Heart left ventricle (tissue), 16 donors: ENCODE measurements around the gene SRGAP2. TPM values are rescaled to one million over a fixed set of nuclear protein-coding genes. Genes with fewer than 3 reads are reported as not detected.
A peak's percentile ranks its signal among the peaks of the same experiment; 100 is the strongest.
"Not testable (repeated sequence)": the region's sequence is repeated elsewhere in the genome, so short reads cannot be mapped to it uniquely, and the experiment has no call there.

Experiments
- ATAC-seq, 4 donors: fragments of 200-7000 bp; cut with Tn5 transposase; one replicate each; pipeline ENCODE4 v1.9.1; 2020 to 2022; ENCODE audit warnings: moderate library complexity in 4 of 4, mild to moderate bottlenecking in 3 of 4, moderate number of reproducible peaks in 1 of 4
- DNase-seq, 5 donors: peaks; one replicate each; pipeline ENCODE4 v3.0.0-alpha.2; 2020
- H3K27ac ChIP-seq, 12 donors: fragments of 200-600 bp; sonication (generic) in 4 of 12; one replicate each; pipeline versions ENCODE4 v1.5.0 to v1.8.0; 2016 to 2022; ENCODE audit warnings: mild to moderate bottlenecking in 2 of 12
- H3K27me3 ChIP-seq, 9 donors: fragments of 200-600 bp; sonication (generic) in 2 of 9; one replicate each; pipeline versions ENCODE4 v1.5.1 to v1.8.0; 2016 to 2022; ENCODE audit warnings: mild to moderate bottlenecking in 3 of 9
- H3K36me3 ChIP-seq, 9 donors: fragments of 200-600 bp; sonication (generic) in 2 of 9; one replicate each; pipeline versions ENCODE4 v1.5.0 to v1.8.0; 2018 to 2022; ENCODE audit warnings: mild to moderate bottlenecking in 2 of 9
- H3K4me1 ChIP-seq, 12 donors: fragments of 200-600 bp; sonication (generic) in 4 of 12; one replicate each; pipeline versions ENCODE4 v1.5.0 to v1.8.0; 2016 to 2022; ENCODE audit warnings: mild to moderate bottlenecking in 3 of 12
- H3K4me3 ChIP-seq, 12 donors: fragments of 200-600 bp; sonication (generic) in 4 of 12; one replicate each; pipeline versions ENCODE4 v1.5.0 to v1.8.0; 2017 to 2022; ENCODE audit warnings: mild to moderate bottlenecking in 9 of 12, moderate library complexity in 4 of 12
- H3K9me3 ChIP-seq, 12 donors: fragments of 200-600 bp; sonication (generic) in 4 of 12; one replicate each; pipeline versions ENCODE4 v1.5.0 to v1.8.0; 2016 to 2022; ENCODE audit warnings: mild to moderate bottlenecking in 1 of 12
- WGBS, 4 donors: extraction: QIAGEN DNeasy Blood & Tissue Kit in 2 of 4; methylation state at CpG; one replicate each; pipeline versions ENCODE4 v1.1.5 to v1.1.7; 2013 to 2018; 5-methylcytosine and 5-hydroxymethylcytosine counted together
- intact Hi-C, 10 donors: fragments of 100-400 bp; cut with DNase I; formaldehyde crosslinking; loops; one replicate each; pipeline versions ENCODE4 v1.11.1 to v1.14.2; 2022
- long read RNA-seq, 3 donors: library from polyadenylated mRNA; unstranded; transcript quantifications; one replicate each; pipeline ENCODE4 v2.0.0, GENCODE V29; 2020 to 2021
- polyA plus RNA-seq, 2 donors: library from polyadenylated mRNA; stranded (reverse); fragments of 200-250 nt; gene quantifications; one replicate each; pipeline ENCODE4 v1.2.3, GENCODE V29; 2013
- total RNA-seq, 9 donors: library from RNA; depleted of rRNA in 2 of 9; stranded (reverse); fragments of >200 nt in 2 of 9; fragmentation: NEBNext Ultra II Directional in 3 of 9; extraction: Animal tissue kit (Norgen Biotek cat#: 25700) in 3 of 9; gene quantifications; one replicate each; pipeline versions ENCODE4 v1.1.0 to v1.2.4, GENCODE V29; 2016 to 2023
- TF ChIP-seq, protein P1 (sequence below), 12 donors: fragments of 200-600 bp; sonication (generic) in 4 of 12; IDR thresholded peaks; one replicate each; pipeline versions ENCODE4 v1.5.0 to v1.8.0; 2018 to 2022; ENCODE audit warnings: antibody characterized with exemption in 12 of 12, mild to moderate bottlenecking in 5 of 12
- donor health status: ischemic (EF 13 %, LVEDD 7.1; RV severe dilation, severe dysfunction).
- donor health status: healthy with polysubstance abuse.
- donor health status: DM: no; HTN: yes; CAD: no.
- donor health status: DM: no; HTN: no; CAD: no.
- donor health status: ischemic (EF 25% LVEDD 6.9; RV normal size, moderate dysfunction).
- donor health status: ischemic (EF 25% LVEDD 5.7; RV mildly dilated, moderate dysfunction).
- donor health status: healthy.
- donor health status: DM: yes; HTN: yes; CAD: no.
- donor health status: ischemic (EF 35%, LVEDD 5.7; RV mildly dilated, moderate dysfunction).
- donor health status: nonischemic (EF 11% LVEDD 7.7; RV severe dilation, severe dysfunction).
- donor health status: DM: yes; HTN: yes; CAD: no.
- donor health status: PGD.
- donor health status: ischemic (EF 29% LVEDD 5.4; RV normal size, mild dysfunction).
- donor health status: nonischemic (EF 23%, LVEDD 6.1; RV moderate dilation, normal function).

The SRGAP2 gene
- 10 to 100 TPM; 11.2 to 56.3 (median 17.7) TPM for total RNA-seq
- 10 to 100 TPM in 1 of 2 donors, 1 to 10 TPM in 1; 8.8 to 11.0 TPM for polyA plus RNA-seq
- long read RNA-seq, donor 1, partial matches to known transcripts: 0 of 3 reads
- long read RNA-seq, donor 1, other reads (novel, unspliced or antisense): 3 of 3 reads
- long read RNA-seq, donor 2, partial matches to known transcripts: 2 of 6 reads
- long read RNA-seq, donor 2, other reads (novel, unspliced or antisense): 3 of 6 reads
- long read RNA-seq, donor 3, partial matches to known transcripts: 0 of 1 reads
- long read RNA-seq, donor 3, other reads (novel, unspliced or antisense): 1 of 1 reads

DNA sequence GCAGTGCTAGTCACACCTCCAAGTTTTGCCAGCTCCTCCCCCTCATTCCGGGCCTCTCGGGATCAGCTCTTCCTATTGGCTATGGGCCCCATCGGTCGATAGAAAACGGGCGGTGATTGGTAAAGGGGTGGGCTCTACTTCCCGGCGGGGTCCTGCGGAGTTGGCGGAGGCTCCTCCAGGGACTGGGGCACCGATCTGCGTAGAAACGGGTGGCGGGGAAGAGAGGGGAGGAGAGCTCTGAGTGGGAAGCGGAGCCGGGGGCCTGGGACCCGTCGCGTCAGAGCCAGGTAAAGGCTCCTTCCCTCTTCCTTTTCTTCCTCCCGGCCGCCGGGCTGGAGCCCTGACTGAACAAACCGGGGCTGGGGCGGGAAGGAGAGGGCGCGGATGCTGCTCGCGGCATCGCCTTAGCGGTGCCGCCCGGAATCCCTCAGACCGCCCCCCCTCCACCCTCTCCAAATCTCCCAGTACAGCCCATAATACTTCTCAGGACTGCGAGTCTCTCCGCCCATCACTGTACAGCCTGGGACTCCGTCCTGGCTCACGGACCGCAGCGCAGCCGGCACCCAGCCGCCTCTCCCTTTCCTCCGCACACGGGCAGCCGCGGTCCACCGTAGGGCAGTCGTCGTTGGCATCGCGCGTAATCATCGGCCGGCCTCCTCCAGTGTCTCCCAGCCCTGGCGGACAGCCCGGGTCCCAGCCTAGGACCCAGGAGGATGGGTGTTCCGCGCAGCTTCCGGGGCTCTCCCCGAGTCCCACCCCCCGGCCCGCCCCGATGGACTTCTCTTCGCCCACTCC lies at the start of gene SRGAP2:
Gene SRGAP2 (plus strand): TSS at position 178 of the 795 bp plus-strand sequence. CDS start 2,430 bp downstream, outside the sequence.
- H3K36me3 ChIP-seq, H3K9me3 ChIP-seq, intact Hi-C loops, H3K27me3 ChIP-seq, H3K4me1 ChIP-seq: not testable (repeated sequence)
- DNase-seq: peak; percentile 52 to 81 (median 67)
- H3K4me3 ChIP-seq: peak within 1 kb of the TSS; percentile 34 to 76 (median 64)
- WGBS, 4 donors: 0 to 1% (median 0%) methylated on average over 10 to 27 of the region's 63 CpGs; no CpG with 5 or more reads in 1 of the 4 donors
- peak within 1 kb of the TSS; percentile 47 to 91 (median 84) for H3K27ac ChIP-seq
- ATAC-seq: peak; percentile 13 to 49 (median 42)

DNA sequence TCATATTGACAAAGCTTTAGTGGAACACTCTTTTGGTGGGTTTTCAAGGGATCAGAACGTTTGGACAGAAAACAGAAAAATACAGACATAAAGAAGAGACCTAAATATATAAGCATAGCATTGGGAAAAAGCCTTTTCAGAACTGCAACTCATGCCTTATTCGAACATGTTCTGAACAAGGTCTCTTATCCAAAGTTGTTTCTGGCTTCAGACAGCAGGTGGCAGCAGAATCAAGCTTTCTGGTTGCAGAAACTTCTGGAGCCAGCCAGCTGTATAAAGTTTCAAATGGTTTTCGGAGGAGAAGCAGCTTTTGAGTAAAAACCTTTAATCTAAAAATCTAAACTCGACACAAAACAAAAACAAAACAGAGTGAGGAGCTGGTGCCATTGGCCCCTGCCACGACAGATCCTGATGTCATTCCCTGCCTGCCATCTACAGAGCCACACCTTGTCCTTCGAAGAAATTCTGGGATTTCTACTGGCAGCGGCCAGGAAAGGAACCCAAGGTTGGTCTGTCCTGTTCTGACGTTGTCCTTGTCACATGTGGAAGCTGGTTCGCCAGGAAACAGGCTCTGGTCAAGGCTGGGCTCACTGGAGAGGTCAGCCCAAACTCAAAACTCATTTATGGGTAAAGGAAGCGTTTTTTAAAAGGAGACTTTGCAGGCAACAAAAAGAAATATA lies 35.9 kb upstream of the SRGAP2 start:
- DNase-seq: not testable (repeated sequence)

DNA sequence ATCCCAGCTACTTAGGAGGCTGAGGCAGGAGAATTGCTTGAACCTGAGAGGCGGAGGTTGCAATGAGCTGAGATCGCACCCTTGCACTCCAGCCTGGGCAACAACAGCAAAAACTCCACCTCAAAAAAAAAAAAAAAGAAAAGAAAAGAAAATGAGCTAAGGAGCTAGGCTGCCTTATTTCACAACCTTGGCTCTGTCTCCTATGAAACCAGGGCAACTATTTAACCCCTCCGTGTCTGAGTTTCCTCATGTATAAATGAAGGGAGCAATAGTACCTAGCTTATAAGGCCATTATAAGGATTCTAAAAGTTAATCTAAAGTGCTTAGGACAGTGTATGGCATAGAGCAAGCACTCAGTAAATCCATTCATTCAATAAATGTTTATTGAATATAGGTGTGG lies 33.5 kb upstream of the SRGAP2 start:
- H3K9me3 ChIP-seq, DNase-seq, intact Hi-C loops, H3K4me3 ChIP-seq, H3K27me3 ChIP-seq, H3K27ac ChIP-seq, H3K4me1 ChIP-seq, H3K36me3 ChIP-seq: not testable (repeated sequence)
- 49 to 88% (median 72%) methylated on average over 2 to 3 of the region's 3 CpGs for WGBS, 4 donors
- peak in 1 of 4 donors; percentile 28 for ATAC-seq

More for the DNA sequence above, 35.9 kb upstream of the SRGAP2 start:
- H3K4me1 ChIP-seq, H3K27ac ChIP-seq, H3K4me3 ChIP-seq, intact Hi-C loops, H3K27me3 ChIP-seq, H3K36me3 ChIP-seq, H3K9me3 ChIP-seq: not testable (repeated sequence)
- TF ChIP-seq, protein P1, sequence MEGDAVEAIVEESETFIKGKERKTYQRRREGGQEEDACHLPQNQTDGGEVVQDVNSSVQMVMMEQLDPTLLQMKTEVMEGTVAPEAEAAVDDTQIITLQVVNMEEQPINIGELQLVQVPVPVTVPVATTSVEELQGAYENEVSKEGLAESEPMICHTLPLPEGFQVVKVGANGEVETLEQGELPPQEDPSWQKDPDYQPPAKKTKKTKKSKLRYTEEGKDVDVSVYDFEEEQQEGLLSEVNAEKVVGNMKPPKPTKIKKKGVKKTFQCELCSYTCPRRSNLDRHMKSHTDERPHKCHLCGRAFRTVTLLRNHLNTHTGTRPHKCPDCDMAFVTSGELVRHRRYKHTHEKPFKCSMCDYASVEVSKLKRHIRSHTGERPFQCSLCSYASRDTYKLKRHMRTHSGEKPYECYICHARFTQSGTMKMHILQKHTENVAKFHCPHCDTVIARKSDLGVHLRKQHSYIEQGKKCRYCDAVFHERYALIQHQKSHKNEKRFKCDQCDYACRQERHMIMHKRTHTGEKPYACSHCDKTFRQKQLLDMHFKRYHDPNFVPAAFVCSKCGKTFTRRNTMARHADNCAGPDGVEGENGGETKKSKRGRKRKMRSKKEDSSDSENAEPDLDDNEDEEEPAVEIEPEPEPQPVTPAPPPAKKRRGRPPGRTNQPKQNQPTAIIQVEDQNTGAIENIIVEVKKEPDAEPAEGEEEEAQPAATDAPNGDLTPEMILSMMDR (IDR thresholded peaks at IDR 0.05): peak in 8 of 12 donors; percentile 7 to 44 (median 27)
- ATAC-seq: peak in 3 of 4 donors; percentile 75 to 85 (median 83)
- WGBS, 4 donors: 13 to 27% (median 18%) methylated on average over 3 to 5 of the region's 10 CpGs

DNA sequence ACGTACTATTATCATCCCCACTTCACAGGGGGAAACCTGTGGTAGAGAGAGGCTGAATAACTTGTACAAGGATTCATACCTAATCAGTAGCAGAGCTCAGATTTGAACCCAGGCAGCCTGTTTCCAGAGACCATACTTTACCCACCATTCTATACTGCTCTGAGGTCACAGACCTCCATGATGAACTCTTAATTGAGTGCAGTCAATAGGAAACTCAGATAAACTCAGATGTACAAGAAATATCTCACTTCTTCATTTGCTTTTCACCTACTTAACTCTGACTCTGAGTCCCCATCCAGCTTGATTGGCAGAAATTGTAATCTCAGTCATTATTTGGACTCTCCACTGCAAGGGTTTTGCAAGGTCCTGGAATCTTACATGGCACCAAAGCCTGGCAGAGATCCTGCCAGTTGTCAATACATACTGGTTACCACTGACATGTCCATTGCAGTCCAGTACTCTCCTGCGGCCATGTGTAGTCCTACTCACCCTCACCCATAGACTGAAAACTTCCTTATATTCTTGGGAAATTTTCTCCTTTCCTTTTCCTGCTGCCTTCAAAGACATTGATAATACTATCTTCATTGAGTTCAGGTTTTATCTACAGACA lies 30.1 kb upstream of the SRGAP2 start:
- intact Hi-C loops, H3K9me3 ChIP-seq, H3K4me1 ChIP-seq, H3K4me3 ChIP-seq, H3K27me3 ChIP-seq, H3K27ac ChIP-seq, H3K36me3 ChIP-seq, DNase-seq: not testable (repeated sequence)
- ATAC-seq: peak in 2 of 4 donors; percentile 58 to 68
- WGBS, 4 donors: 83 to 100% (median 90%) methylated on average over 1 of the region's 2 CpGs

DNA sequence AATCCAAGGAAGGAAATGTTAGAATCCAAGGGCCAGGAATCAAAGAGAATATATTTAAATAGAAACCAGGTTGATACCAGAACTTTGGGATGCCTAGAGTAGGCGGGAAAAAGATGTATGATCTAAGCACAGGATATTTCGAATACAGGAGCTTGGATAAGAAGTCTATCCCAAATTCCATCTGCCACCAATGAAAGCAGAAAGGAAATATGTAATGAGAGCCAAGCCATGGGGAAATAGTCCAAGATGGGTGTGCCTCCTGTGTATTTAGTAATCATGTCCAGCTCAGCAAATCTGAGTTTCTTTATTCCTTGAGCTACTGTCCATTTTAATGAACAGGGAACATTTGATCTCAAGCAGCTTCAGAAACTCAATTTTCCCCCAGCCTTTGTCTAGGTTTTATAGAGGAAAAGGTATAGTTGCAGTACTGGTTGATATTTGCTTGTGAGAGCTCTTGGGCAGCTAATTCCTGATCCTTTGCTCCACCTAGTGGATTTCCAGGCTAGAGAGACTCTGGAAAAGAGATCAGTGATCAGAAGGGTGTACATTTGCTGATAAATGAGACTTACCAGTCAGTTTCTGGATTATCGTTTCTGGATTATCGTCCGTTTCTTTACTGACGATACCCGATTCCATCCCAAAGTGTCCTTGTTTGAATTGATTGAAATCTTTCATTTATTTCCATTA lies 29.0 kb upstream of the SRGAP2 start:
- peak in 3 of 4 donors; percentile 74 to 82 (median 77) for ATAC-seq

More for the DNA sequence above, 29.0 kb upstream of the SRGAP2 start:
- H3K4me1 ChIP-seq, H3K27ac ChIP-seq, H3K9me3 ChIP-seq, H3K4me3 ChIP-seq, intact Hi-C loops, DNase-seq, H3K27me3 ChIP-seq, H3K36me3 ChIP-seq: not testable (repeated sequence)
- WGBS, 4 donors: 41 to 75% (median 62%) methylated on average over 5 to 7 of the region's 7 CpGs
- TF ChIP-seq, protein P1 (IDR thresholded peaks at IDR 0.05): peak in 10 of 12 donors; percentile 11 to 50 (median 34)
